ENCODE results near the gene ADAP1. TPM values are rescaled to one million over a fixed set of nuclear protein-coding genes. Genes with fewer than 3 reads are reported as not detected.

Gene ADAP1
- polyA plus RNA-seq, 1 donor (not counting 4 experiments of a cell fraction or from before 2014, with no cell fraction given) = 4.3 TPM

- peaks cover 12% of the 10 kb centered on the region for H4K20me1 ChIP-seq (ENCODE audit: control insufficient read depth, extremely low read depth, insufficient read depth, low read length)
- TF ChIP-seq EZH2 (IDR thresholded peaks at IDR 0.05; ENCODE audit: low read length) = no peak
- no peak for TF ChIP-seq CTCF (optimal IDR thresholded peaks at IDR 0.05 in 1 of 3, IDR thresholded peaks at IDR 0.05 in 1 of 3, conservative IDR thresholded peaks at IDR 0.05 in 1 of 3; ENCODE audit: extremely low read depth in 1 of 3, insufficient read depth in 2 of 3, low read length in 3 of 3)
- no peak for DNase-seq (ENCODE audit: low read depth, low spot score)
These were observed 14.0 kb upstream of the ADAP1 start for GRCh38 chr7:968205-969105.

GRCh38 chr7:967361-968082 lies 13.0 kb upstream of the ADAP1 start:
- dilution Hi-C loops (cut with MboI; ENCODE audit: extremely low pct_ligation_motif_present, low sequenced_read_pairs) = no loop called here
- no peak overlapping the region for H3K4me3 ChIP-seq (ENCODE audit: control insufficient read depth in 2 of 3, extremely low read depth in 1 of 3, insufficient read depth in 2 of 3, low read depth in 1 of 3, low read length in 3 of 3)

More at GRCh38 chr7:968205-969105, 14.0 kb upstream of the ADAP1 start:
- H2AFZ ChIP-seq (ENCODE audit: control insufficient read depth, low read length) = no peak overlapping the region
- no peak overlapping the region for H3K4me3 ChIP-seq (ENCODE audit: control insufficient read depth in 2 of 3, extremely low read depth in 1 of 3, insufficient read depth in 2 of 3, low read depth in 1 of 3, low read length in 3 of 3)
- no peak overlapping the region for H3K4me2 ChIP-seq (ENCODE audit: control insufficient read depth, extremely low read depth, insufficient read depth, low read depth, low read length)
- no peak overlapping the region for H3K9ac ChIP-seq (ENCODE audit: control insufficient read depth, extremely low read depth, insufficient read depth, low read length)
- H3K27ac ChIP-seq (ENCODE audit: control insufficient read depth, insufficient read depth, low read length) = no peak overlapping the region
- peaks cover 33% of the 10 kb centered on the region for H3K79me2 ChIP-seq (ENCODE audit: control insufficient read depth, insufficient read depth, low read length)
- H3K27me3 ChIP-seq (ENCODE audit: control insufficient read depth, extremely low read depth, insufficient read depth, low read length) = peaks cover 3% of the 10 kb centered on the region
- dilution Hi-C loops (cut with MboI; ENCODE audit: extremely low pct_ligation_motif_present, low sequenced_read_pairs) = no loop called here
- H3K4me1 ChIP-seq (ENCODE audit: control insufficient read depth, extremely low read depth, insufficient read depth, low read length) = no peaks in the 10 kb centered on the region
- H3K36me3 ChIP-seq (ENCODE audit: control insufficient read depth in 2 of 2, extremely low read depth in 1 of 2, insufficient read depth in 2 of 2, low read length in 2 of 2) = peaks cover 18 to 55% of the 10 kb centered on the region in 2 experiments
- no peak for FAIRE-seq
- H3K9me1 ChIP-seq (ENCODE audit: control insufficient read depth, extremely low read depth, insufficient read depth, low read length) = no peaks in the 10 kb centered on the region
- no peaks in the 10 kb centered on the region for H3K9me3 ChIP-seq (ENCODE audit: control insufficient read depth, low read depth, low read length)

More at GRCh38 chr7:967361-968082, 13.0 kb upstream of the ADAP1 start:
- H3K9me1 ChIP-seq (ENCODE audit: control insufficient read depth, extremely low read depth, insufficient read depth, low read length) = no peaks in the 10 kb centered on the region
- FAIRE-seq (no peak), DNase-seq (ENCODE audit: low read depth, low spot score) (no peak)
- peaks cover 15 to 45% of the 10 kb centered on the region in 2 experiments for H3K36me3 ChIP-seq (ENCODE audit: control insufficient read depth in 2 of 2, extremely low read depth in 1 of 2, insufficient read depth in 2 of 2, low read length in 2 of 2)
- no peak overlapping the region for H3K27ac ChIP-seq (ENCODE audit: control insufficient read depth, insufficient read depth, low read length)
- no peak overlapping the region for H2AFZ ChIP-seq (ENCODE audit: control insufficient read depth, low read length)
- H4K20me1 ChIP-seq (ENCODE audit: control insufficient read depth, extremely low read depth, insufficient read depth, low read length) = peaks cover 9% of the 10 kb centered on the region
- no peak overlapping the region for H3K4me2 ChIP-seq (ENCODE audit: control insufficient read depth, extremely low read depth, insufficient read depth, low read depth, low read length)
- H3K9me3 ChIP-seq (ENCODE audit: control insufficient read depth, low read depth, low read length) = no peaks in the 10 kb centered on the region
- peaks cover 24% of the 10 kb centered on the region for H3K79me2 ChIP-seq (ENCODE audit: control insufficient read depth, insufficient read depth, low read length)
- no peak for TF ChIP-seq CTCF (optimal IDR thresholded peaks at IDR 0.05 in 1 of 3, IDR thresholded peaks at IDR 0.05 in 1 of 3, conservative IDR thresholded peaks at IDR 0.05 in 1 of 3; ENCODE audit: extremely low read depth in 1 of 3, insufficient read depth in 2 of 3, low read length in 3 of 3)
- no peak for TF ChIP-seq EZH2 (IDR thresholded peaks at IDR 0.05; ENCODE audit: low read length)
- no peak overlapping the region for H3K9ac ChIP-seq (ENCODE audit: control insufficient read depth, extremely low read depth, insufficient read depth, low read length)
- H3K4me1 ChIP-seq (ENCODE audit: control insufficient read depth, extremely low read depth, insufficient read depth, low read length) = no peaks in the 10 kb centered on the region
- peaks cover 13% of the 10 kb centered on the region for H3K27me3 ChIP-seq (ENCODE audit: control insufficient read depth, extremely low read depth, insufficient read depth, low read length)

All from keratinocyte (primary cell).